GM19239 (cell line): ENCODE results near the gene GLCCI1.

ENCODE experiments used
- DNase-seq: peaks from one replicate; pipeline ENCODE4 v3.0.0; 2011; ENCODE audit warnings: low spot score; ENCODE audit not compliant: insufficient read length
- FAIRE-seq: peaks from 2 replicates; lab custom pipeline; 2011; peaks lifted over from hg19 to GRCh38; lab: Jason Lieb, UNC

The GLCCI1 gene

GRCh38 chr7:7959979-7960670 is 8.5 kb upstream of the GLCCI1 start:
- FAIRE-seq = peak; percentile 93
- DNase-seq = peak; percentile 33

- no peak for DNase-seq
- FAIRE-seq = peak; percentile 55
Observed at GRCh38 chr7:7962851-7963250, 5.7 kb upstream of the GLCCI1 start.

- DNase-seq (no peak), FAIRE-seq (no peak)
Observed at GRCh38 chr7:7964250-7964649, 4.3 kb upstream of the GLCCI1 start.

GRCh38 chr7:7964691-7965090 is 3.9 kb upstream of the GLCCI1 start:
- DNase-seq = no peak

GRCh38 chr7:7965301-7965700 is 3.3 kb upstream of the GLCCI1 start:
- FAIRE-seq (no peak), DNase-seq (no peak)

More at GRCh38 chr7:7964691-7965090, 3.9 kb upstream of the GLCCI1 start:
- peak; percentile 51 for FAIRE-seq

GRCh38 chr7:7966141-7966734 is 2.4 kb upstream of the GLCCI1 start:
- DNase-seq (no peak), FAIRE-seq (peak; percentile 78)

- DNase-seq = no peak
- no peak for FAIRE-seq
Observed at GRCh38 chr7:7967886-7968543, 581 bp upstream of the GLCCI1 start.

- DNase-seq (peak; percentile 2), FAIRE-seq (peak; percentile 77)
Observed at GRCh38 chr7:7969306-7970236, 975 bp downstream of the GLCCI1 start.

GRCh38 chr7:7970237-7970530 is 1.6 kb downstream of the GLCCI1 start:
- no peak for FAIRE-seq
- no peak for DNase-seq

GRCh38 chr7:7970531-7971307 is 2.1 kb downstream of the GLCCI1 start:
- DNase-seq (no peak), FAIRE-seq (peak; percentile 76)

- FAIRE-seq (peak; percentile 73), DNase-seq (no peak)
Observed at GRCh38 chr7:7971308-7972040, 2.9 kb downstream of the GLCCI1 start.

- no peak for DNase-seq
- peak; percentile 72 for FAIRE-seq
Observed at GRCh38 chr7:7972128-7972527, 3.5 kb downstream of the GLCCI1 start.

GRCh38 chr7:7972922-7973594 is 4.5 kb downstream of the GLCCI1 start:
- DNase-seq (no peak), FAIRE-seq (peak; percentile 83)

- DNase-seq = no peak
- peak; percentile 93 for FAIRE-seq
Observed at GRCh38 chr7:7976677-7977076, 8.1 kb downstream of the GLCCI1 start.

- DNase-seq (no peak), FAIRE-seq (no peak)
Observed at GRCh38 chr7:7977774-7978173, 9.2 kb downstream of the GLCCI1 start.

- DNase-seq (no peak), FAIRE-seq (no peak)
Observed at GRCh38 chr7:7978860-7979259, 10.3 kb downstream of the GLCCI1 start.

- FAIRE-seq = peak; percentile 21
- no peak for DNase-seq
Observed at GRCh38 chr7:7979558-7979957, 11.0 kb downstream of the GLCCI1 start.

- FAIRE-seq = no peak
- DNase-seq = no peak
Observed at GRCh38 chr7:7980134-7980533, 11.5 kb downstream of the GLCCI1 start.

- DNase-seq (no peak), FAIRE-seq (peak; percentile 49)
Observed at GRCh38 chr7:7982904-7983303, 14.3 kb downstream of the GLCCI1 start.
